ENCODE results near the gene IQCF6.

IQCF6 gene

DNA sequence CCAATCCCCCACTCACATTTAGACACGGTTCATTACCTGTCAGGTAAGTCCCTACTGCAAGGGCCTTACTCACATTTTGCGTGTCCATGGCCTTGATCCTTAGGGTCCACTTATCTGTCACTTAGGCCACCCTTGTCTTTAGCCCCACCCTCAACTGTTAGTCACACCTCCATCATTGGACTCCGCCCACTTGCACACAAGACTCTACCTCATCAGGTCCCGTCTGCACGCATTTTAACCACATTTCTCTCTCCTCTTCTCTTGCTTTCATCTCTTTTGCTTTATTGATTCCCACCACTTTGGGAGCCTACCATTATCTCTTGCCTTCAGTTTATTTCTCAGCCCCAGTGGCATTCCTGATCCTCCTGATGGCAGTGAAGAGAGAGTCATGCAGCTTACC is at the start of gene IQCF6:
Gene IQCF6, minus strand, starts transcription at position 101 of the 400 bp plus-strand sequence. Its CDS starts 13 bp downstream, at position 88.
- Histone ChIP-seq H3K36me3 (ENCODE audit: control insufficient read depth in 2 of 2, insufficient read depth in 2 of 2, low read length in 2 of 2) (no peaks in the 10 kb centered on the region), H3K27ac (ENCODE audit: low read depth in 2 of 2, low read length in 2 of 2) (no peak within 1 kb of the TSS), H3K9me3 (ENCODE audit: control insufficient read depth in 2 of 2, low read length in 2 of 2) (no peaks in the 10 kb centered on the region), H3K9ac (ENCODE audit: low read depth in 1 of 2, low read length in 2 of 2) (no peak within 1 kb of the TSS), H3K4me3 (ENCODE audit: low read length in 2 of 2) (no peak within 1 kb of the TSS), H3K27me3 (ENCODE audit: control insufficient read depth in 2 of 2, insufficient read depth in 2 of 2, low read length in 2 of 2) (no peaks in the 10 kb centered on the region), H3K4me1 (ENCODE audit: control insufficient read depth in 2 of 2, insufficient read depth in 2 of 2, low read length in 2 of 2) (no peaks in the 10 kb centered on the region)

DNA sequence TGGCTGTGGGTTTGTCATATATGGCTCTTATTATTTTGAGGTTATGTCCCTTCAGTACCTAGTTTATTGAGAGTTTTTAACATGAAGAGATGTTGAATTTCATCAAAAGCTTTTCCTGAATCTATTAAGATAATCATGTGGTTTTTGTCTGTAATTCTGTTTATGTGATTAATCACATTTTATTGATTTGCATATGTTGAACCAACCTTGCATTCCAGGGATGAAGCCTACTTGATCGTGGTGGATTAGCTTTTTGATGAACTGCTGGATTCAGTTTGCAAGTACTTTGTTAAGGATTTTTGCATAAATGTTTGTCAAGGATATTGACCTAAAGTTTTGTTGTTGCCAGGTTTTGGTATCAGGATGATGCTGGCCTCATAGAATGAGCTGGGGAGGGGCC is 49.3 kb upstream of the IQCF6 start:
- no peaks in the 10 kb centered on the region for H3K9me3 ChIP-seq (ENCODE audit: control insufficient read depth in 2 of 2, low read length in 2 of 2)
- no peak overlapping the region for H3K4me3 ChIP-seq (ENCODE audit: low read length in 2 of 2)
- no peaks in the 10 kb centered on the region for H3K36me3 ChIP-seq (ENCODE audit: control insufficient read depth in 2 of 2, insufficient read depth in 2 of 2, low read length in 2 of 2)
- no peaks in the 10 kb centered on the region for H3K4me1 ChIP-seq (ENCODE audit: control insufficient read depth in 2 of 2, insufficient read depth in 2 of 2, low read length in 2 of 2)
- no peak overlapping the region for H3K27ac ChIP-seq (ENCODE audit: low read depth in 2 of 2, low read length in 2 of 2)
- H3K9ac ChIP-seq (ENCODE audit: low read depth in 1 of 2, low read length in 2 of 2), result no peak overlapping the region
- H3K27me3 ChIP-seq (ENCODE audit: control insufficient read depth in 2 of 2, insufficient read depth in 2 of 2, low read length in 2 of 2), result peaks cover 0 to 3% of the 10 kb centered on the region in 2 donors

DNA sequence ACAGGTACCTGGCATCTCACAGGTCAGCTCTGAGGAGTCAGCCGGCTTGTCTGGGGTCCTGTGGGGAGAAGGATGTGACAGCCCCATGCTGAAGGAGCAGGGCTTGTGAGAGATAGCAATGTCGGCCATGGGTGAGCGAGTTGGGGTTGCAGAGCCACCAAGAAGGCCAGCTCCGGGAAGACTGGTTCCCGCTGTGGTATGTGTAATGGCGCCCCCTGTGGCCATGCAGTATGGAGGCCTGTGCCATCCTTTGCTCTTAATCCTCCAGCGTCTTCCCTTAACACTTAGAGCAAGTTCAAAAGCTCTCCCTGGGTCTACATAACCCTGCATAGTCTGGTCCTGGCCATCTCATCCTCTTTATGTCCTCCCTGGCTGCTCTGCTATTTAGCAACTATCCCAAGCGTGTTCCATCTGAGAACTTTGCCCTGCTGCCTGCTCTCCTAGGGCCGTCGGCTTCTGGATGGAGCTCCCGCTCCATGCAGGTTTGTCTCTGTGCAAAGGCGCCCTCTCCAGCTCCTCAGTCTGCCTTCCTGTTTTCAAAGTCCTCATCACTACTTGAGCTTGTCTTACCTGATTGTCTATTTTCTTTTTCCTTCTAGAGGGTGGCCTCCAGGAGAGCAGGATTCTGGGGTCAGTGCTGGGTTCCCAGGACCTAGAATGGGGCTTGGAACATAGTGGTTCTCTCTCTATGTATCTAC is 40.8 kb upstream of the IQCF6 start:
- H3K27me3 ChIP-seq (ENCODE audit: control insufficient read depth in 2 of 2, insufficient read depth in 2 of 2, low read length in 2 of 2), result peaks cover 8% of the 10 kb centered on the region in 2 donors
- no peak overlapping the region for H3K9ac ChIP-seq (ENCODE audit: low read depth in 1 of 2, low read length in 2 of 2)
- no peaks in the 10 kb centered on the region for H3K36me3 ChIP-seq (ENCODE audit: control insufficient read depth in 2 of 2, insufficient read depth in 2 of 2, low read length in 2 of 2)
- no peaks in the 10 kb centered on the region for H3K4me1 ChIP-seq (ENCODE audit: control insufficient read depth in 2 of 2, insufficient read depth in 2 of 2, low read length in 2 of 2)
- no peak overlapping the region for H3K27ac ChIP-seq (ENCODE audit: low read depth in 2 of 2, low read length in 2 of 2)
- H3K9me3 ChIP-seq (ENCODE audit: control insufficient read depth in 2 of 2, low read length in 2 of 2), result no peaks in the 10 kb centered on the region
- no peak overlapping the region for H3K4me3 ChIP-seq (ENCODE audit: low read length in 2 of 2)

DNA sequence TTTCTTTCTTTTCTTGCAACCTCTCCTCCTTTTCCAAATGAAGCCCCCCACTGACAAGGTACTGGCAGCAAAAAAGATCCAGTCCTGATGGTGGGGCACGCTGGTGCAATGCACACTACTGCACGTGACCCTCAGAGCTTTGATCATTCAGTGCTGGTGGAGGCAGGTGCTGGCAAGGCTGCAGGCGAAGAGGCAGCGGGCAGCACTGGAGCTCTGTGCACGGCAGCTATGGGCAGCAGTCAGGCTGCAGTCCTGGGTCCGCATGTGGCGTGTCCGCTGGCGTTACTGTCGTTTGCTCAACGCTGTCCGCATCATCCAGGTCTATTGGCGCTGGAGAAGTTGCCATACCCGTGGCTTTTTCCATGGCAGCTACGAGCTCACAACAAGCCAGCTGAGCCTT is 40.1 kb upstream of the IQCF6 start:
- Histone ChIP-seq H3K4me1 (ENCODE audit: control insufficient read depth in 2 of 2, insufficient read depth in 2 of 2, low read length in 2 of 2) (no peaks in the 10 kb centered on the region), H3K36me3 (ENCODE audit: control insufficient read depth in 2 of 2, insufficient read depth in 2 of 2, low read length in 2 of 2) (no peaks in the 10 kb centered on the region), H3K27ac (ENCODE audit: low read depth in 2 of 2, low read length in 2 of 2) (no peak overlapping the region), H3K27me3 (ENCODE audit: control insufficient read depth in 2 of 2, insufficient read depth in 2 of 2, low read length in 2 of 2) (peaks cover 8% of the 10 kb centered on the region in 2 donors), H3K9ac (ENCODE audit: low read depth in 1 of 2, low read length in 2 of 2) (no peak overlapping the region), H3K9me3 (ENCODE audit: control insufficient read depth in 2 of 2, low read length in 2 of 2) (no peaks in the 10 kb centered on the region), H3K4me3 (ENCODE audit: low read length in 2 of 2) (no peak overlapping the region)

DNA sequence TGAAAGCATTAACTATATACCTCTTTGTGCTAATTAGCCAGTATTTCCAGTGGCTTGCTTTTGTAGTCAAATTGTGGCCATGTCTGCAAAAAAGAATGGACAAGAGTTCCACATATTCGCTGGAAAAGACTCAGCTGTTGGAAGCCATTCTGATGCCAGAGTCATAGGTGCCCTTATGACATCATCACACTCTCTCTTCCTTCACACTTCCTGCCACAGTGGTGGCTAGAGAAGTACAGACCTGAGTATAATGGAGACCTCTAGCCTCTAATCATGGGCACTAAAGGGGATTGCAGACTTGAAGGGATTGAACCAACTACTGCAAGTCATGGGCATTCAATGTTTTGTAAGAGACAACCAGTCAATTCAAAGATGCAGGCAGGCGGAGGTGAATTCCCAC is 38.3 kb upstream of the IQCF6 start:
- Histone ChIP-seq H3K27ac (ENCODE audit: low read depth in 2 of 2, low read length in 2 of 2) (no peak overlapping the region), H3K27me3 (ENCODE audit: control insufficient read depth in 2 of 2, insufficient read depth in 2 of 2, low read length in 2 of 2) (peaks cover 8% of the 10 kb centered on the region in 2 donors), H3K4me1 (ENCODE audit: control insufficient read depth in 2 of 2, insufficient read depth in 2 of 2, low read length in 2 of 2) (no peaks in the 10 kb centered on the region), H3K36me3 (ENCODE audit: control insufficient read depth in 2 of 2, insufficient read depth in 2 of 2, low read length in 2 of 2) (no peaks in the 10 kb centered on the region), H3K4me3 (ENCODE audit: low read length in 2 of 2) (no peak overlapping the region), H3K9ac (ENCODE audit: low read depth in 1 of 2, low read length in 2 of 2) (no peak overlapping the region), H3K9me3 (ENCODE audit: control insufficient read depth in 2 of 2, low read length in 2 of 2) (no peaks in the 10 kb centered on the region)

DNA sequence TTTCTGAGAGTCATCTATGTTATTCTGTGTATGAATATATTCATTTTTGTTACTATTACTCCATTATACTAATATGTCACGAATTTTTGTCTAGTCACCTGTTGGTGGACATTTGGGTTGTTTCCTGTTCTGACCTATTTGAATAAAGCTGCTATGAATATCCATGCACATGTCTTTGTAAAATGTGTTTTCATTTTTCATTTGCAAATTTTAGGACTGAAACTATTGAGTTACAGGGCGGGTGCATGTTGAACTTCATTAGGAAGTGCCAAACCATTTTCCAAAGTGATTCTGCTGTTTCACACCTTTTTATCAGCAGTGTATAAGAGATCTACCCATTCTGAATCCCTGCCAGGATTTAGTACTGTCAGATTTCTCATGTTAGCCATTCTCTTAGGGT is 37.7 kb upstream of the IQCF6 start:
- Histone ChIP-seq H3K27ac (ENCODE audit: low read depth in 2 of 2, low read length in 2 of 2) (no peak overlapping the region), H3K9me3 (ENCODE audit: control insufficient read depth in 2 of 2, low read length in 2 of 2) (no peaks in the 10 kb centered on the region), H3K4me1 (ENCODE audit: control insufficient read depth in 2 of 2, insufficient read depth in 2 of 2, low read length in 2 of 2) (no peaks in the 10 kb centered on the region), H3K4me3 (ENCODE audit: low read length in 2 of 2) (no peak overlapping the region), H3K36me3 (ENCODE audit: control insufficient read depth in 2 of 2, insufficient read depth in 2 of 2, low read length in 2 of 2) (no peaks in the 10 kb centered on the region), H3K27me3 (ENCODE audit: control insufficient read depth in 2 of 2, insufficient read depth in 2 of 2, low read length in 2 of 2) (peaks cover 8% of the 10 kb centered on the region in 2 donors), H3K9ac (ENCODE audit: low read depth in 1 of 2, low read length in 2 of 2) (no peak overlapping the region)

DNA sequence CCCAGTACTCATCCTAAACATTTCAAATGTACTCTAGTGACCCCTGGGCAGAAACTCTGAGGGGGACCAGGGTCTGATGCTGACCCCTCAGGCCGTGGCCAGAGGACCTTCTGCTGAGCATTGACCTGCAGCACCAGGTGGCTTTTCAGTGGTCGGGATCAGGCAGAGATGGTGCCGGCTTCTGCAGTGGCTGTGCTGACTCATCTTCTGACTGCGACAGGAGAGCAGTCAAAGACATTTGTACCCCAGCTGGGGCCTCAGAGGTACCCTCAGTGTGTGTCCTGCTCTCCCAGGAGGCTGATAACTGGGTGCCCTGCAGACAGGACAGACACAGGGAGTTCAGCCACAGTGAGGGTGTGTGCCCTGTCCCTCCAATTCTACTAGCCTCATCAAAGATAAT is 36.6 kb upstream of the IQCF6 start:
- Histone ChIP-seq H3K27ac (ENCODE audit: low read depth in 2 of 2, low read length in 2 of 2) (no peak overlapping the region), H3K4me1 (ENCODE audit: control insufficient read depth in 2 of 2, insufficient read depth in 2 of 2, low read length in 2 of 2) (no peaks in the 10 kb centered on the region), H3K4me3 (ENCODE audit: low read length in 2 of 2) (no peak overlapping the region), H3K36me3 (ENCODE audit: control insufficient read depth in 2 of 2, insufficient read depth in 2 of 2, low read length in 2 of 2) (no peaks in the 10 kb centered on the region), H3K9ac (ENCODE audit: low read depth in 1 of 2, low read length in 2 of 2) (no peak overlapping the region), H3K27me3 (ENCODE audit: control insufficient read depth in 2 of 2, insufficient read depth in 2 of 2, low read length in 2 of 2) (peaks cover 6 to 8% of the 10 kb centered on the region in 2 donors), H3K9me3 (ENCODE audit: control insufficient read depth in 2 of 2, low read length in 2 of 2) (no peaks in the 10 kb centered on the region)

DNA sequence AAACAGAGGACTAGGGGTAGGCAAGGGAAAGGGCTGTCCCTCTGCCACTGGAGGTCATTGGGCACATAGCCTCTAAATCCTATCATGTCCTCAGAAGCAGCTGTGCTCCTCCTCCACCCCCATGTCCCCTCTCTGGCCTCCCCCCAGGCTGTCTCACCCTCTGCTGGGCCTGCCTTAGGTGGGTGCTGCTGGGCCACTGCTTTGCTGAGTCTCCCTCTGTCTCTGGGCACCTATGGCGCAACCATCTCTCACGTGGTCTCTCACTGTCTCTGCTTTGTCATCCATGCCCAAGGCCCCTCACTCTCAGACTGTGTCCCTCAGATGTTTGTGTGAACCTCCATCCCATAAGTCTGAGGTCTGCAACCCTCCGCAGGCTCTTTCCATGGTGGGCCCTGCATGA is 35.0 kb upstream of the IQCF6 start:
- H3K36me3 ChIP-seq (ENCODE audit: control insufficient read depth in 2 of 2, insufficient read depth in 2 of 2, low read length in 2 of 2), result no peaks in the 10 kb centered on the region
- no peak overlapping the region for H3K9ac ChIP-seq (ENCODE audit: low read depth in 1 of 2, low read length in 2 of 2)
- H3K27ac ChIP-seq (ENCODE audit: low read depth in 2 of 2, low read length in 2 of 2), result no peak overlapping the region
- H3K4me3 ChIP-seq (ENCODE audit: low read length in 2 of 2), result no peak overlapping the region
- H3K4me1 ChIP-seq (ENCODE audit: control insufficient read depth in 2 of 2, insufficient read depth in 2 of 2, low read length in 2 of 2), result no peaks in the 10 kb centered on the region
- H3K27me3 ChIP-seq (ENCODE audit: control insufficient read depth in 2 of 2, insufficient read depth in 2 of 2, low read length in 2 of 2), result peaks cover 5 to 8% of the 10 kb centered on the region in 2 donors
- H3K9me3 ChIP-seq (ENCODE audit: control insufficient read depth in 2 of 2, low read length in 2 of 2), result no peaks in the 10 kb centered on the region

DNA sequence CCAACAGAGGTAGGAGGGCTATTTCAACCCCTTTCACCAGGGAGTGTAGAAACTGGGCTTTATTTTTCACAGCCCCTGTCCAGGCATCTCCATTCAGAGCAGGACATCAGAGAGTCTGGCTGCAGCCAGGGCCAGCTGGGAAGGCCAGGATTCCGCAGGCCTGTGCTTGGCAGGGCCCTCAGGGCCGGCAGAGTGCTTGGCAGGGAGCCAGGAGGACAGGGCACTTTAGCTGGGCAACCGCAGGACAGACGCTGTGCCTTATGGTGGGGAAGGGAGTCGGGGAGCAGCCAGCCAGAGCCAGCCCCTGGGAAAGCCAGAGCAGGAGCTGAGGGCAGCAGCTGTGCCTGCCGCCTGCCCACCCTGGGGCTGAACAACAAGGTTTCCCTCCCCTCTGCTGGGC is 34.5 kb upstream of the IQCF6 start:
- no peak overlapping the region for H3K9ac ChIP-seq (ENCODE audit: low read depth in 1 of 2, low read length in 2 of 2)
- H3K36me3 ChIP-seq (ENCODE audit: control insufficient read depth in 2 of 2, insufficient read depth in 2 of 2, low read length in 2 of 2), result no peaks in the 10 kb centered on the region
- peaks cover 5 to 8% of the 10 kb centered on the region in 2 donors for H3K27me3 ChIP-seq (ENCODE audit: control insufficient read depth in 2 of 2, insufficient read depth in 2 of 2, low read length in 2 of 2)
- H3K27ac ChIP-seq (ENCODE audit: low read depth in 2 of 2, low read length in 2 of 2), result no peak overlapping the region
- no peak overlapping the region for H3K4me3 ChIP-seq (ENCODE audit: low read length in 2 of 2)
- H3K9me3 ChIP-seq (ENCODE audit: control insufficient read depth in 2 of 2, low read length in 2 of 2), result no peaks in the 10 kb centered on the region
- no peaks in the 10 kb centered on the region for H3K4me1 ChIP-seq (ENCODE audit: control insufficient read depth in 2 of 2, insufficient read depth in 2 of 2, low read length in 2 of 2)

DNA sequence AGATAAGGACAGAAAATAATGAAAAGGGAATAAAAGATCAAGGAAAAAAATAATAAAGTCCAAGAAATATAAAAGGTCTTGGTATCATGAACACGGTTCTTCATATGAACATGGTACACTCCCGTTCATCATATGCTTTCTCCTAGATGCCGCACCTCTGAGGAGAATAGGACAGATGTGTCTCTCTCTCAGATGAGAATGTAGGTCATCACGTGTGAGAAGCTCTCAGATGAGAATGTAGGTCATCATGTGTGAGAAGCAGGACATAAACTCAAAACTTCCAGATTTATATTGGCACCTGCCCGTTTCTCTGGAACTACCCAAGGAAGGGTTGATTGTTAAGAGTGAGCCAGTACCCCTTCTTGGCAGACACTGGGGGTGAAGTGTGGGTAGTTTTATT is 29.9 kb upstream of the IQCF6 start:
- Histone ChIP-seq H3K27me3 (ENCODE audit: control insufficient read depth in 2 of 2, insufficient read depth in 2 of 2, low read length in 2 of 2) (no peaks in the 10 kb centered on the region), H3K36me3 (ENCODE audit: control insufficient read depth in 2 of 2, insufficient read depth in 2 of 2, low read length in 2 of 2) (no peaks in the 10 kb centered on the region), H3K9ac (ENCODE audit: low read depth in 1 of 2, low read length in 2 of 2) (no peak overlapping the region), H3K27ac (ENCODE audit: low read depth in 2 of 2, low read length in 2 of 2) (no peak overlapping the region), H3K9me3 (ENCODE audit: control insufficient read depth in 2 of 2, low read length in 2 of 2) (no peaks in the 10 kb centered on the region), H3K4me1 (ENCODE audit: control insufficient read depth in 2 of 2, insufficient read depth in 2 of 2, low read length in 2 of 2) (no peaks in the 10 kb centered on the region), H3K4me3 (ENCODE audit: low read length in 2 of 2) (no peak overlapping the region)

Data from mucosa of rectum (tissue), 2 donors.